Measurements from ENCODE around the gene MYH13. TPM values are rescaled to one million over a fixed set of nuclear protein-coding genes. Genes with fewer than 3 reads are reported as not detected.

Gene MYH13
- total RNA-seq, 1 experiment from 2014 or later: not detected

DNA sequence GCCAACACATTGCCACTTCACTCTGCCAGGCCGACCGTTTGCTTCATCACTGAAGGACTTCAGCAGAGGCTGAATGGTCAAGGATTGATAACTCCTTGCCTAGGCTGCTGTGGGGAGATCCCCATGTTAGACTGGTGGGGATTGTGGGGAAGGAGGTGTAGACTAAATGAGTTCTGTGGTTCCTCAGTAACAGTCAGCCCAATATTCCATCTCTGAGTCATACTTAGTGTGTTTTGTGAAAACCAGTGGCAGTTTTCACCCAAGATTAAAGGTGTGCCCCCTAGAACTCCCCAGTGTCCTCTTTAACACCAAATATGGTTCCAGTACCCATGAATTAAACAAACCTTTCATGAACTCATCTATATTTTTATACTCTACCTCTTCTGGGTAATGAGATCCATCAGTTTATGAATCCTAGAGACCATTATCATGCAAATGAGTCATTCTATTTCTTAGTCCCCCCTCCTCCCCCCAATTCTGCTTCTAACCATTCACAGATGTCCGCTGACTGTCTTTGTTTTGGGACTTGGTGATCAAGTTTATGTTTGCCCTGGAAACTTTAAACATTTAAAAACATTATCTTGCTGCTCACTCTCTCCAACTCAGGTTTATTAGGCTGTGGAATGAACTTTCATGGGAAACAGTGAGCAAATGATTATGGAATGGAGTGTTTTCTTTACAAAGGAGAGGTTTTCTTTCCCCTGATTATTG, 107.6 kb downstream of the MYH13 start:
- Histone ChIP-seq H4K5ac (ENCODE audit: insufficient read length, low read depth, low read length) (no peak overlapping the region), H3K4me2 (ENCODE audit: insufficient read depth, insufficient read length, low read length) (no peak overlapping the region), H3T11ph (ENCODE audit: low read length) (no peak overlapping the region), H2AFZ (ENCODE audit: low read length) (no peak overlapping the region), H3K56ac (ENCODE audit: insufficient read length, low read depth, low read length) (no peak overlapping the region), H3K14ac (ENCODE audit: insufficient read depth, low read length) (no peak overlapping the region), H3K9me3 (ENCODE audit: control insufficient read depth, low read depth, low read length) (no peaks in the 10 kb centered on the region), H2BK12ac (ENCODE audit: insufficient read length, low read depth, low read length) (no peak overlapping the region), H3K23me2 (ENCODE audit: insufficient read length, low read depth, low read length, poor library complexity, severe bottlenecking) (no peaks in the 10 kb centered on the region), H3K18ac (ENCODE audit: insufficient read length, low read depth, low read length) (no peak overlapping the region), H3K4me1 (ENCODE audit: insufficient read depth, low read length) (no peaks in the 10 kb centered on the region), H4K91ac (ENCODE audit: insufficient read length, low read depth, low read length) (no peak overlapping the region), H3K4ac (ENCODE audit: low read depth, low read length) (no peak overlapping the region), H3K79me2 (ENCODE audit: insufficient read depth, low read length) (no peaks in the 10 kb centered on the region), H4K8ac (replicated peaks; ENCODE audit: insufficient read length, low read depth, low read length) (no peak overlapping the region), H3K27ac (ENCODE audit: insufficient read length, low read depth, low read length) (no peak overlapping the region), H4K20me1 (ENCODE audit: control insufficient read depth, insufficient read depth, insufficient read length) (no peaks in the 10 kb centered on the region), H2BK20ac (ENCODE audit: low read depth, low read length, poor library complexity, severe bottlenecking) (no peak overlapping the region), H3K79me1 (ENCODE audit: insufficient read depth, low read depth, low read length, poor library complexity, severe bottlenecking) (no peaks in the 10 kb centered on the region), H3K23ac (ENCODE audit: insufficient read length, low read depth, low read length) (no peak overlapping the region), H3K27me3 (ENCODE audit: insufficient read depth, low read length) (no peaks in the 10 kb centered on the region), H2BK5ac (ENCODE audit: insufficient read length, low read length) (no peak overlapping the region), H2BK120ac (ENCODE audit: low read depth, low read length, poor library complexity, severe bottlenecking) (no peak overlapping the region), H2BK15ac (ENCODE audit: low read depth, low read length) (no peak overlapping the region), H2AK5ac (ENCODE audit: insufficient read length, low read length) (no peak overlapping the region), H3K9ac (ENCODE audit: extremely low read depth, insufficient read length, low read length) (no peak overlapping the region)
- H3K4me3 Mint-ChIP-seq: no peak overlapping the region
- TF ChIP-seq, protein P1, sequence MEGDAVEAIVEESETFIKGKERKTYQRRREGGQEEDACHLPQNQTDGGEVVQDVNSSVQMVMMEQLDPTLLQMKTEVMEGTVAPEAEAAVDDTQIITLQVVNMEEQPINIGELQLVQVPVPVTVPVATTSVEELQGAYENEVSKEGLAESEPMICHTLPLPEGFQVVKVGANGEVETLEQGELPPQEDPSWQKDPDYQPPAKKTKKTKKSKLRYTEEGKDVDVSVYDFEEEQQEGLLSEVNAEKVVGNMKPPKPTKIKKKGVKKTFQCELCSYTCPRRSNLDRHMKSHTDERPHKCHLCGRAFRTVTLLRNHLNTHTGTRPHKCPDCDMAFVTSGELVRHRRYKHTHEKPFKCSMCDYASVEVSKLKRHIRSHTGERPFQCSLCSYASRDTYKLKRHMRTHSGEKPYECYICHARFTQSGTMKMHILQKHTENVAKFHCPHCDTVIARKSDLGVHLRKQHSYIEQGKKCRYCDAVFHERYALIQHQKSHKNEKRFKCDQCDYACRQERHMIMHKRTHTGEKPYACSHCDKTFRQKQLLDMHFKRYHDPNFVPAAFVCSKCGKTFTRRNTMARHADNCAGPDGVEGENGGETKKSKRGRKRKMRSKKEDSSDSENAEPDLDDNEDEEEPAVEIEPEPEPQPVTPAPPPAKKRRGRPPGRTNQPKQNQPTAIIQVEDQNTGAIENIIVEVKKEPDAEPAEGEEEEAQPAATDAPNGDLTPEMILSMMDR (conservative IDR thresholded peaks at IDR 0.05): no peak
- H3K27ac Mint-ChIP-seq: no peak overlapping the region
- H3K4me1 Mint-ChIP-seq: peaks cover 2 to 4% of the 10 kb centered on the region in 2 experiments; a peak in 3 of 4 replicates
- H3K36me3 Mint-ChIP-seq (ENCODE audit: insufficient read depth in 1 of 3, low read depth in 3 of 3): no peaks in the 10 kb centered on the region
- no peak for DNase-seq
- peaks cover 0 to 7% of the 10 kb centered on the region in 2 experiments; a peak in 1 of 5 replicates for H3K9me3 Mint-ChIP-seq
- WGBS (ENCODE audit: extremely low coverage, insufficient read length, low lambda C conversion rate): no CpG with 5 or more reads among the region's 3 CpGs
- H3K27me3 Mint-ChIP-seq (ENCODE audit: low read depth): peaks cover 4% of the 10 kb centered on the region; the same call in 1 of the 2 replicates
